Left lung (tissue), 10 donors: ENCODE results near the gene REEP1. TPM values are rescaled to one million over a fixed set of nuclear protein-coding genes. Genes with fewer than 3 reads are reported as not detected.

Experiments used
- ATAC-seq: fragments of 200-7000 bp; cut with Tn5 transposase; one replicate; pipeline ENCODE4 v1.9.1; 2020; ENCODE audit warnings: moderate library complexity
- DNase-seq, 4 donors: peaks; one replicate each; pipeline ENCODE4 v3.0.0-alpha.2; 2013 to 2020
- H3K27ac ChIP-seq, 2 donors: fragments of 200-600 bp; sonication (generic) in 1 of 2; one replicate each; pipeline versions ENCODE4 v1.5.0 to v1.8.0; 2020 to 2021
- H3K27me3 ChIP-seq, 2 donors: fragments of 200-600 bp; sonication (generic) in 1 of 2; one replicate each; pipeline versions ENCODE4 v1.5.0 to v1.8.0; 2020 to 2021
- H3K36me3 ChIP-seq, 2 donors: fragments of 200-600 bp; sonication (generic) in 1 of 2; one replicate each; pipeline versions ENCODE4 v1.5.0 to v1.8.0; 2020 to 2021
- H3K4me1 ChIP-seq, 2 donors: fragments of 200-600 bp; one replicate each; pipeline ENCODE4 v1.8.0; 2021
- H3K4me3 ChIP-seq, 2 donors: fragments of 200-600 bp; sonication (generic) in 1 of 2; one replicate each; pipeline versions ENCODE4 v1.5.0 to v1.8.0; 2020 to 2021; ENCODE audit warnings: mild to moderate bottlenecking in 1 of 2
- H3K9me3 ChIP-seq, 2 donors: fragments of 200-600 bp; sonication (generic) in 1 of 2; one replicate each; pipeline versions ENCODE4 v1.5.0 to v1.8.0; 2020 to 2021
- intact Hi-C, 2 donors: fragments of 100-400 bp; cut with DNase I; formaldehyde crosslinking; loops; one replicate each; pipeline versions ENCODE4 v1.11.2 to v1.14.2; 2022
- polyA plus RNA-seq, 6 donors: library from polyadenylated mRNA; unstranded; fragments of 120-200 nt; gene quantifications; one replicate each; pipeline ENCODE4 v1.2.1, GENCODE V29; 2013; ENCODE audit not compliant: insufficient read length in 6 of 6
- total RNA-seq, 2 donors: library from RNA; stranded (reverse); fragmentation: NEBNext Ultra II Directional; extraction: Animal tissue kit (Norgen Biotek cat#: 25700); gene quantifications; one replicate each; pipeline ENCODE4 v1.2.1, GENCODE V29; 2021
- TF ChIP-seq, protein P1 (sequence below), 2 donors: fragments of 200-600 bp; sonication (generic) in 1 of 2; IDR thresholded peaks; one replicate each; pipeline versions ENCODE4 v1.5.0 to v1.8.0; 2021; ENCODE audit warnings: antibody characterized with exemption in 2 of 2
- donor health status: DM: no; HTN: yes; CAD: no.
- donor health status: DM: no; HTN: no; CAD: no.

The REEP1 gene
- total and polyA plus RNA-seq, 8 donors, result 4.8 to 19.9 (median 17.1) TPM

DNA sequence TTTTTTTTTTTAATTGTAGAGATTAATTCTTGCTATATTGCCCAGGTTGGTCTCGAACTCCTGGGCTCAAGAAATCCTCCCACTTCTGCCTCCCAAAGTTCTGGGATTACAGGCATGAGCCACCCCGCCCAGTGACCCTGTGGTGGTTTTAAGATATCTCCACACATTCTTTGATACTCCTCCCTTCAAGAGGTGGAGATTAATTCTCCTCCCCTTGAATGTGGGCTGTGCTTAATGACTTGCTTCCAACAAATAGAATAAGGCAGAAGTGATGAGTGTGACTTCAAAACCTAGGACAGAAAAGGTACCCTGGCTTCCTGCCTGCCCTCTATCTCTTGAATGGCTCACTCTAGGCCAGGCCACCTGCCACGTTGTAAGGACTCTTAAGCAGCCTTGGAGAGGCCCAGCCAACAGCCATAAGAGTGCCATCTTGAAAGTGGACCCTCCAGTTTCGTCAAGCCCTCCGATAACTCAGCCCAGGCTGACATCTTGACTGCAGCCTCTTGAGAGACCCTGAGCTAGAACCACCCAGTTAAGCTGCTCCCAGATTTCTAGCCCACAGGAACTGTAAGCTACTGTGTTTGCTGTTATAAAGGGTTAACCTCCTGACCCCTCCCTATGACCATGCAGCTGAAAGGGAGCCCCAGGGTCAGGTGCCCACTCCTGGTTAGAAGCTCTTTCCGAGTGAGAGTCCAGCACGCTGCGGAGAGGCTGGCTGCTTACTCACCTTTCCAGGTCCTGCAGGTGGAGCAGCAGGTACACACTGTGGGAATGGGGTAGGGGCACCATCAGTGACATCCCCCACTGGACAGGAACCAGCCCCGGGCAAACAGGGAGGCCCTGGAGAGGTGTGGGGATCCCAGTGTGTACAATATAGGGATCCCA, 110.5 kb downstream of the REEP1 start:
- peaks cover 9% of the 10 kb centered on the region in 2 donors for H3K4me1 ChIP-seq
- intact Hi-C loops, result loop anchor here in 1 of 2 donors (10.0 kb wide), 1 partner anchor 138 kb away; no protein-coding TSS in a partner anchor

DNA sequence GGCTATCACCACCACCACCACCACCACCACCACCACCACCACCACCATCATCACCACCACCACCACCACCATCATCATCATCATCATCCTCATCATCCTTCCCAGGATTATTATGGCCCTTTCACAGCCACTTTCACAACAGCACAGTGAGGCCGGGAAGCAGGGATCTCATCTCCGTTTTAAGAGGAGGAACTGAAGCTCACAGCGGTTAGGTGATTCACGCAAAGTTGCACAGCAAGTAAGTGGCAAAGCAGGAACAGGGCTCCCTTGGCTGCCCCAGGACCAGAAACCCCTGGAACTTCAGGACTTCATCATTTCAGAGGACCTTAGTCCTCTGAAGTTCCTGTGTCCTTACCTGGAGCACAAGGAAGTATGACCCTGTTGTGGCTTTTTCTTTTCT, 111.4 kb downstream of the REEP1 start:
- no peaks in the 10 kb centered on the region for H3K27me3 ChIP-seq
- no peak overlapping the region for H3K27ac ChIP-seq
- H3K36me3 ChIP-seq, result no peaks in the 10 kb centered on the region
- no peaks in the 10 kb centered on the region for H3K9me3 ChIP-seq
- DNase-seq, result no peak
- peaks cover 9% of the 10 kb centered on the region in 2 donors for H3K4me1 ChIP-seq
- TF ChIP-seq, protein P1, sequence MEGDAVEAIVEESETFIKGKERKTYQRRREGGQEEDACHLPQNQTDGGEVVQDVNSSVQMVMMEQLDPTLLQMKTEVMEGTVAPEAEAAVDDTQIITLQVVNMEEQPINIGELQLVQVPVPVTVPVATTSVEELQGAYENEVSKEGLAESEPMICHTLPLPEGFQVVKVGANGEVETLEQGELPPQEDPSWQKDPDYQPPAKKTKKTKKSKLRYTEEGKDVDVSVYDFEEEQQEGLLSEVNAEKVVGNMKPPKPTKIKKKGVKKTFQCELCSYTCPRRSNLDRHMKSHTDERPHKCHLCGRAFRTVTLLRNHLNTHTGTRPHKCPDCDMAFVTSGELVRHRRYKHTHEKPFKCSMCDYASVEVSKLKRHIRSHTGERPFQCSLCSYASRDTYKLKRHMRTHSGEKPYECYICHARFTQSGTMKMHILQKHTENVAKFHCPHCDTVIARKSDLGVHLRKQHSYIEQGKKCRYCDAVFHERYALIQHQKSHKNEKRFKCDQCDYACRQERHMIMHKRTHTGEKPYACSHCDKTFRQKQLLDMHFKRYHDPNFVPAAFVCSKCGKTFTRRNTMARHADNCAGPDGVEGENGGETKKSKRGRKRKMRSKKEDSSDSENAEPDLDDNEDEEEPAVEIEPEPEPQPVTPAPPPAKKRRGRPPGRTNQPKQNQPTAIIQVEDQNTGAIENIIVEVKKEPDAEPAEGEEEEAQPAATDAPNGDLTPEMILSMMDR (IDR thresholded peaks at IDR 0.05), result no peak
- H3K4me3 ChIP-seq, result no peak overlapping the region
- intact Hi-C loops, result loop anchor here in 1 of 2 donors (10.0 kb wide), 1 partner anchor 139 kb away; no protein-coding TSS in a partner anchor
- ATAC-seq, result no peak

More for the DNA sequence above, 110.5 kb downstream of the REEP1 start:
- H3K9me3 ChIP-seq, result no peaks in the 10 kb centered on the region
- H3K27ac ChIP-seq, result no peak overlapping the region
- no peaks in the 10 kb centered on the region for H3K36me3 ChIP-seq
- DNase-seq (peak in 1 of 4 donors; percentile 56), ATAC-seq (peak; percentile 81)
- H3K4me3 ChIP-seq, result no peak overlapping the region
- TF ChIP-seq, protein P1 (IDR thresholded peaks at IDR 0.05), result no peak
- no peaks in the 10 kb centered on the region for H3K27me3 ChIP-seq

DNA sequence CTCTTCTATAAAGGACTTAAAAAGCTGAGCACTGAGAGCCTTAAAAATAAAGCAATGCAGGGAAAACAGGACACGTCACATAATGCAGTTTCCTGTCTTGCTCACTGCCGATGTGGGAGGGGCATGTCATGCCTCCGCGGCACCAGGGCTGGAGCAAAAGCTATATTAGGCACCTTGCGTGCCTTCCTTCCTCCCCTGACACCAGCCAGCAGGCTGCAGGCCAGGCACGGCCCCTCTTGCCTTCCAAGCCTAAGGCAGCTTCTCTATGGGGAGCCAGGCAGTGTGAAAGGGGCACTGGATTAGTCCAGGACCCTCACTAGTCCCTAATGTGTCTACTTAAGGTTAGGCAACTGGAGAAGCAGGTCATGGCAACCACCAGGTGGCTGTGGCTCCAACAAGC, 111.8 kb downstream of the REEP1 start:
- Histone ChIP-seq H3K36me3 (no peaks in the 10 kb centered on the region), H3K27me3 (no peaks in the 10 kb centered on the region), H3K4me3 (no peak overlapping the region), H3K4me1 (peaks cover 9% of the 10 kb centered on the region in 2 donors), H3K9me3 (no peaks in the 10 kb centered on the region), H3K27ac (peak overlapping the region in 1 of 2 donors; percentile 48)
- TF ChIP-seq, protein P1 (IDR thresholded peaks at IDR 0.05), result no peak
- peak in 2 of 4 donors; percentile 45 to 48 for DNase-seq
- ATAC-seq, result peak; percentile 6
- intact Hi-C loops, result loop anchor here in 1 of 2 donors (10.0 kb wide), 1 partner anchor 139 kb away; no protein-coding TSS in a partner anchor

DNA sequence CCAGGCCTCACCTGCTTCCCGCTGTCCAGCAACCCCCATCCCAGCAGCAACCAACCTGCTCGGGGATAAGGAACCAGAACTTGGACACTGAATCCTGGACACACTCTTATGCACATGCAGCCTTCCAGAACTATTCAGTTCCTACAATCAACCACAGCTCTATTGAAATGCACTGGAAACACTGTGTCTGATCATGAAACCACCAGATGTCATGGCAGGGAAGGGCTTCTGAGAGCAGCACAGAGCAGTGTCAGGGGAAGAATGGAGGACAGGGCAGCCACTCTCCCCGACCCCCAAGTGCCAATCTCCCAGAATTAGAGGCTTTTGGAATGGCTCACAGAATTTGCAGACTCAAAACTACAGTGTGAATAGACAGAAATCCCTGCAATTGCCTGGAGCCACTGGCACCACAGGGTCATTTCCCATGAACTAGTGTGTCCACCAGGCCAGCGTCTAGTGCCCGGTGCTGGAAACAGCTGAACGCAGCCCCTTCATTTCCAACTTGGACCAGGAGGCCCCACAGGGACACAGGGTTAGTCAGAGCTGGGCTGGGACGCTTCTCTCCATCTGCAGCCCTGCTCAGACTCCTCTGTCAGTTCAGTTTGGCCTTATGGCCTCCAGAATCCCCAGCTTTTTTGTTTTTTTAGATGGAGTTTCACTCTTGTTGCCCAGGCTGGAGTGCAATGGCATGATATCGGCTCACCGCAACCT, 112.6 kb downstream of the REEP1 start:
- TF ChIP-seq, protein P1 (IDR thresholded peaks at IDR 0.05), result no peak
- H3K4me1 ChIP-seq, result peaks cover 9% of the 10 kb centered on the region in 2 donors
- DNase-seq (no peak), ATAC-seq (no peak)
- intact Hi-C loops, result loop anchor here in 1 of 2 donors (10.0 kb wide), 1 partner anchor 140 kb away; no protein-coding TSS in a partner anchor
- H3K9me3 ChIP-seq, result no peaks in the 10 kb centered on the region
- H3K36me3 ChIP-seq, result no peaks in the 10 kb centered on the region
- H3K27ac ChIP-seq, result peak overlapping the region in 1 of 2 donors; percentile 48
- H3K27me3 ChIP-seq, result no peaks in the 10 kb centered on the region
- no peak overlapping the region for H3K4me3 ChIP-seq
